H9 (cell line): ENCODE data around the gene LETM1. TPM values are rescaled to one million over a fixed set of nuclear protein-coding genes. Genes with fewer than 3 reads are reported as not detected.

Experiments
- DNase-seq: peaks from one replicate; pipeline ENCODE4 v3.0.0-alpha.2; 2017
- H2AFZ ChIP-seq: one replicate; pipeline ENCODE4 v1.6.1; 2013; ENCODE audit warnings: mild to moderate bottlenecking, low read length, control low read depth, moderate library complexity
- H2AK5ac ChIP-seq: 2 replicates; pipeline ENCODE4 v1.6.1; 2013; ENCODE audit warnings: low read length, control low read depth, mixed read lengths; ENCODE audit not compliant: insufficient read length
- H2BK120ac ChIP-seq: one replicate; pipeline ENCODE4 v1.6.1; 2013; ENCODE audit warnings: low read depth, mild to moderate bottlenecking, low read length, control low read depth, inconsistent platforms; ENCODE audit not compliant: poor library complexity, severe bottlenecking
- H2BK12ac ChIP-seq: 2 replicates; pipeline ENCODE4 v1.6.1; 2013; ENCODE audit warnings: low read length, control low read depth, mixed read lengths, low read depth; ENCODE audit not compliant: insufficient read length
- H2BK15ac ChIP-seq: 2 replicates; pipeline ENCODE4 v1.6.1; 2013; ENCODE audit warnings: low read depth, low read length, control low read depth
- H2BK20ac ChIP-seq: one replicate; pipeline ENCODE4 v1.6.1; 2013; ENCODE audit warnings: low read depth, mild to moderate bottlenecking, low read length, control low read depth, inconsistent platforms; ENCODE audit not compliant: poor library complexity, severe bottlenecking
- H2BK5ac ChIP-seq: 2 replicates; pipeline ENCODE4 v1.6.1; 2013; ENCODE audit warnings: low read length, control low read depth, mixed read lengths; ENCODE audit not compliant: insufficient read length
- H3K14ac ChIP-seq: 2 replicates; pipeline ENCODE4 v1.6.1; 2013; ENCODE audit warnings: low read length, control low read depth; ENCODE audit not compliant: insufficient read depth
- H3K18ac ChIP-seq: 2 replicates; pipeline ENCODE4 v1.6.1; 2013; ENCODE audit warnings: low read depth, mild to moderate bottlenecking, mixed read lengths, low read length, control low read depth; ENCODE audit not compliant: insufficient read length
- H3K23ac ChIP-seq: 2 replicates; pipeline ENCODE4 v1.6.1; 2013; ENCODE audit warnings: low read length, control low read depth, mixed read lengths, low read depth; ENCODE audit not compliant: insufficient read length
- H3K23me2 ChIP-seq: 2 replicates; pipeline ENCODE4 v1.6.1; 2013; ENCODE audit warnings: low read depth, mild to moderate bottlenecking, mixed read lengths, low read length, control low read depth; ENCODE audit not compliant: insufficient read length, poor library complexity, severe bottlenecking
- H3K27ac ChIP-seq: 2 replicates; pipeline ENCODE4 v1.5.1; 2013; ENCODE audit warnings: low read length, control low read depth, mixed read lengths, low read depth; ENCODE audit not compliant: insufficient read length
- H3K27me3 ChIP-seq: 2 replicates; pipeline ENCODE4 v1.6.1; 2013; ENCODE audit warnings: low read length, control low read depth, inconsistent platforms; ENCODE audit not compliant: insufficient read depth
- H3K4ac ChIP-seq: 2 replicates; pipeline ENCODE4 v1.6.1; 2013; ENCODE audit warnings: low read depth, mild to moderate bottlenecking, control low read depth, inconsistent platforms, low read length, moderate library complexity
- H3K4me1 ChIP-seq: 2 replicates; pipeline ENCODE4 v1.6.1; 2013; ENCODE audit warnings: low read length, control low read depth, inconsistent platforms; ENCODE audit not compliant: insufficient read depth
- H3K4me2 ChIP-seq: 2 replicates; pipeline ENCODE4 v1.6.1; 2013; ENCODE audit warnings: low read length, control low read depth, mixed read lengths; ENCODE audit not compliant: insufficient read length, insufficient read depth
- H3K56ac ChIP-seq: 2 replicates; pipeline ENCODE4 v1.6.1; 2013; ENCODE audit warnings: low read depth, mild to moderate bottlenecking, mixed read lengths, low read length, control low read depth; ENCODE audit not compliant: insufficient read length
- H3K79me1 ChIP-seq: 2 replicates; pipeline ENCODE4 v1.6.1; 2013; ENCODE audit warnings: low read depth, mild to moderate bottlenecking, moderate library complexity, low read length, control low read depth, inconsistent platforms; ENCODE audit not compliant: insufficient read depth, poor library complexity, severe bottlenecking
- H3K79me2 ChIP-seq: 2 replicates; pipeline ENCODE4 v1.6.1; 2013; ENCODE audit warnings: low read length, control low read depth, inconsistent platforms; ENCODE audit not compliant: insufficient read depth
- H3K9ac ChIP-seq: 2 replicates; pipeline ENCODE4 v1.6.1; 2013; ENCODE audit warnings: low read length, control low read depth, mixed read lengths; ENCODE audit not compliant: insufficient read length; ENCODE audit errors: extremely low read depth
- H3K9me3 ChIP-seq: one replicate; pipeline ENCODE4 v1.6.1; 2013; ENCODE audit warnings: low read depth, low read length, inconsistent platforms; ENCODE audit not compliant: control insufficient read depth
- H3T11ph ChIP-seq: one replicate; pipeline ENCODE4 v1.6.1; 2013; ENCODE audit warnings: mild to moderate bottlenecking, low read length, control low read depth, inconsistent platforms
- H4K20me1 ChIP-seq: one replicate; pipeline ENCODE4 v1.6.1; 2013; ENCODE audit not compliant: control insufficient read depth, insufficient read length, insufficient read depth
- H4K5ac ChIP-seq: 2 replicates; pipeline ENCODE4 v1.6.1; 2013; ENCODE audit warnings: low read depth, mild to moderate bottlenecking, mixed read lengths, low read length, control low read depth; ENCODE audit not compliant: insufficient read length
- H4K8ac ChIP-seq: replicated peaks from 2 replicates; pipeline ENCODE4 v1.6.1; 2013; ENCODE audit warnings: low read length, control low read depth, mixed read lengths, low read depth; ENCODE audit not compliant: insufficient read length
- H4K91ac ChIP-seq: 2 replicates; pipeline ENCODE4 v1.6.1; 2013; ENCODE audit warnings: low read depth, mild to moderate bottlenecking, moderate library complexity, mixed read lengths, low read length, control low read depth; ENCODE audit not compliant: insufficient read length
- H3K27ac Mint-ChIP-seq, 3 experiments: 2 replicates in 2 of 3; 3 replicates in 1 of 3; pipeline ENCODE4 v1.8.0; 2020 to 2021; ENCODE audit warnings: mixed read lengths in 3 of 3, mild to moderate bottlenecking in 1 of 3, moderate library complexity in 1 of 3
- H3K27me3 Mint-ChIP-seq: 2 replicates; pipeline ENCODE4 v1.8.0; 2021; ENCODE audit warnings: low read depth, mild to moderate bottlenecking, moderate library complexity, mixed read lengths
- H3K36me3 Mint-ChIP-seq, 3 experiments: 2 replicates in 2 of 3; 3 replicates in 1 of 3; pipeline ENCODE4 v1.8.0; 2020 to 2021; ENCODE audit warnings: low read depth in 3 of 3, mixed read lengths in 3 of 3; ENCODE audit not compliant: insufficient read depth in 1 of 3
- H3K4me1 Mint-ChIP-seq, 2 experiments: 2 replicates each; pipeline ENCODE4 v1.8.0; 2020; ENCODE audit warnings: mixed read lengths in 2 of 2
- H3K4me3 Mint-ChIP-seq, 2 experiments: 2 replicates in 1 of 2; 3 replicates in 1 of 2; pipeline ENCODE4 v1.8.0; 2020 to 2021; ENCODE audit warnings: mild to moderate bottlenecking in 2 of 2, mixed read lengths in 2 of 2, moderate library complexity in 1 of 2
- H3K9me3 Mint-ChIP-seq, 2 experiments: 2 replicates in 1 of 2; 3 replicates in 1 of 2; pipeline ENCODE4 v1.8.0; 2020; ENCODE audit warnings: mild to moderate bottlenecking in 2 of 2, mixed read lengths in 2 of 2, moderate library complexity in 1 of 2
- CTCF ChIP-seq: fragments of 200-600 bp; sonication (generic); conservative IDR thresholded peaks from 3 replicates; pipeline ENCODE4 v1.8.0; 2021; ENCODE audit warnings: antibody characterized with exemption, mild to moderate bottlenecking
- WGBS: extraction: QIAGEN DNeasy Blood & Tissue Kit; methylation state at CpG from one replicate; pipeline ENCODE4 v1.1.7; 2013; ENCODE audit warnings: missing lambda C conversion rate, low lambda C conversion rate, mixed read lengths; ENCODE audit not compliant: insufficient read length; ENCODE audit errors: extremely low coverage; 5-methylcytosine and 5-hydroxymethylcytosine counted together
- total RNA-seq: library from RNA; stranded (reverse); gene quantifications from 2 replicates; pipeline ENCODE4 v1.2.1, GENCODE V29; 2021

LETM1 gene
- total RNA-seq, 1 experiment from 2014 or later, result 43.4 TPM

DNA sequence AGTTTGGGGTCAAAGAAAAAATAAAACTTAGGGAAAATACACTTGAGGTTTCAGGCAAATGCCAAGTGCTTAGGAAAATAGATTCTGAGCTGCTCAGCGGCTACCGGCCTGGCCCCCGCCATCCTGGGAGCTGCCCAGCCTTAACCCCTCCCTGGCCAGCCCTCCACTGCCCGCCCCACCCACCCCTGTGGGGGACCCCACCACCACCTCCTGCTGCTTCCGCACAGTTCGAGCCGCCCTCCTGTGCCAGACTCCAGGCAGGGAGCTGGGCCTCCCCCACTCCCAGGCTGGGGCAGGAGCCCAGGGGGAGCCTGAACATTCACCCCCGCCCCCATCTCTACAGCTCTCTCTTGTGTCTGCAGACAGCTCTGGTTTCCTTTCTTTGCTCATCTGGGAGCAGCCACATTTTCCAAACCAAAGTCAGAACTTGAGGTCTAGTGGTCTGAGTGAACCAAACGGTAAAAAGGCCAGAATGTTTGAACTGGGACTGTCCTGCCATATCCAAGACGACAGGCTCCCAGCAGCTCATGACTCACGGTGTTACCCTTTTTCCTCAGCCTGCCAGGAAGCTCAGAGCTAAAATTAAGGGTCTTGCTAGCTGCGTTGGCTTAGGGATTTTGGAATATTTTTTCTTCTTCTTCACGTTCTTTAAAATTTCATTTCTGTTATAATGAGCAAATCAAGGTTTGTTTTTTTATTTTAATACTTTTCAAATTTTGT lies 67.5 kb downstream of the LETM1 start:
- H3K27ac ChIP-seq, result no peak overlapping the region
- H4K20me1 ChIP-seq, result no peaks in the 10 kb centered on the region
- no peaks in the 10 kb centered on the region for H3K36me3 Mint-ChIP-seq
- no CpG with 5 or more reads among the region's 13 CpGs for WGBS
- no peak overlapping the region for H2BK15ac ChIP-seq
- H4K91ac ChIP-seq, result no peak overlapping the region
- H3K4me3 Mint-ChIP-seq, result no peak overlapping the region
- H3K4me1 ChIP-seq, result no peaks in the 10 kb centered on the region
- no peak overlapping the region for H2BK20ac ChIP-seq
- no peak overlapping the region for H3K56ac ChIP-seq
- H2BK5ac ChIP-seq, result no peak overlapping the region
- H3K27me3 Mint-ChIP-seq, result peaks cover 32% of the 10 kb centered on the region
- no peak overlapping the region for H3K23ac ChIP-seq
- no peak overlapping the region for H4K8ac ChIP-seq
- no peak overlapping the region for H3K9ac ChIP-seq
- no peak overlapping the region for H2AFZ ChIP-seq
- H3K4me1 Mint-ChIP-seq, result peaks cover 13 to 19% of the 10 kb centered on the region in 2 experiments
- no peak overlapping the region for H4K5ac ChIP-seq
- H3K14ac ChIP-seq, result no peak overlapping the region
- no peak overlapping the region for H2BK120ac ChIP-seq
- no peaks in the 10 kb centered on the region for H3K9me3 Mint-ChIP-seq
- no peak overlapping the region for H3K18ac ChIP-seq
- H3K23me2 ChIP-seq, result no peaks in the 10 kb centered on the region
- no peaks in the 10 kb centered on the region for H3K79me2 ChIP-seq
- H3K4me2 ChIP-seq, result no peak overlapping the region
- H3K4ac ChIP-seq, result no peak overlapping the region
- H3K9me3 ChIP-seq, result no peaks in the 10 kb centered on the region
- no peaks in the 10 kb centered on the region for H3K79me1 ChIP-seq
- H3K27ac Mint-ChIP-seq, result no peak overlapping the region
- no peak for TF ChIP-seq CTCF
- DNase-seq, result no peak
- peaks cover 2% of the 10 kb centered on the region; the same call in 1 of the 2 replicates for H3K27me3 ChIP-seq
- no peak overlapping the region for H2AK5ac ChIP-seq
- no peak overlapping the region for H3T11ph ChIP-seq
- no peak overlapping the region for H2BK12ac ChIP-seq
